Measurements from ENCODE around the gene PRPF40B. TPM values are rescaled to one million over a fixed set of nuclear protein-coding genes. Genes with fewer than 3 reads are reported as not detected.

Gene PRPF40B
- total RNA-seq, 1 experiment from 2014 or later = 27.5 TPM

DNA sequence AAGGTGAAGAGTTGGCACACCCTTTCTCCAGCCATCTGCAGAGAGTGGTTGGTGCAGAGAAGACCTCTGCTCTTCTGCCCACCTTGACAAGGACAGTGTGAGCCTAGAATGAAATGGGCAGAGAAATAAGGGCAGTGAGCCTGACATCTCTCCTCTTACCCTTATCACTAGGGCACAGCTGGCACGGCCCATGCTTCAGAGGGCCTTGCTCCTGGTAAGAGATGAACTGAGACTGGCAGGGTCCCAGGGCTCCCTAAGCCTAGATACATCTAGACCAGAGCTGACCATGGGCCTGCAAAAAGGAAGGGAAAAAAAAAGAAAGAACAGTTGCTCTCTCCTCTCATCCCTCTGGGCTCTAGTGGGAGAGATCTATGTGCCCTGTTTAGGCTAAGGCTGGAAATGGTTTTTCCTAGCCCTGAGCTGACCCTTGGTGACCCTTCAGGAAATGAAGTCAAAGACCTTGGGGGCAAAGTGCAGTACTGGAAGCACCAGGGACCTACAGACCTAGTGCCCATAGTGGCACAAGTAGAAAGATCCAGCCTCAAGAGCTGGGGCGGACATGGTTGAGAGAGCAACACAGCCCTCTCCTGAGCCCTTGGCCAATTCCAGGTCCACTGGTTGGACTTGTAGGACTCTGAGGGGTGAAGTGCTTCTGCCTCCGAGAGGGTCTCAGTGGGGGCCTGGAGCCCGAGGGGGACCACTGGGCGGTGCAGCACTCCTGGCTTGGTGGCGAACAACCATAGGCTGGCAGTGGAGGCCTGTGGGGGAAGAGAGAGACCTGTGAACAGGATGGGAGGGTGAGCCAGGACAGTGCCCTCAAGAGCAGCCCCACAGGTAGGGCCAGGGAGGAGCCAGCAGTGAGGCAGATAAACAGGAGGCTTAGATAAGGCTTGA, 22.0 kb downstream of the PRPF40B start:
- intact Hi-C loops (cut with micrococcal nuclease; ENCODE audit: unreplicated experiment) = loop anchor here (10.0 kb wide), 1 partner anchor 409 kb away; the partner anchor contains the start of gene ASIC1
- H3K4me2 ChIP-seq = no peak overlapping the region
- CTCF ChIA-PET = interaction anchor here (0.5 to 2.0 kb wide), 4 partner anchors 18 to 61 kb away, joined by 5 to 20 read pairs (median 5); partner anchors contain the start of gene FMNL3
- H3K9me2 ChIP-seq (ENCODE audit: insufficient read depth) = no peaks in the 10 kb centered on the region
- peaks cover 19% of the 10 kb centered on the region for H3K4me1 ChIP-seq (replicated peaks; ENCODE audit: insufficient read depth)
- no peak overlapping the region for H3K4me3 ChIP-seq
- H3K36me3 ChIP-seq (ENCODE audit: low read depth) = no peaks in the 10 kb centered on the region
- no peaks in the 10 kb centered on the region for H3K79me2 ChIP-seq (ENCODE audit: low read depth)
- POLR2A ChIA-PET (ENCODE audit: unreplicated experiment) = no interaction called here
- DNase-seq = no peak
- no peak overlapping the region for H2AFZ ChIP-seq
- no peak overlapping the region for H3K27ac ChIP-seq
- H4K20me1 ChIP-seq (ENCODE audit: insufficient read depth) = no peaks in the 10 kb centered on the region
- peaks cover 21% of the 10 kb centered on the region; the same call in 1 of the 2 replicates for H3F3A ChIP-seq (ENCODE audit: insufficient read depth, low read depth)
- no peaks in the 10 kb centered on the region for H3K27me3 ChIP-seq (ENCODE audit: insufficient read depth, low read depth)
- H3K9me3 ChIP-seq (ENCODE audit: insufficient read depth, low read depth) = no peaks in the 10 kb centered on the region
- TF ChIP-seq CTCF (conservative IDR thresholded peaks at IDR 0.05) (no peak), EZH2 (IDR thresholded peaks at IDR 0.05; ENCODE audit: low read depth) (no peak)
- no TSS peak for BruUV-seq (replicated peaks)

- Histone ChIP-seq H3K27ac (no peak overlapping the region), H3K27me3 (ENCODE audit: insufficient read depth, low read depth) (no peaks in the 10 kb centered on the region), H3K4me3 (no peak overlapping the region), H4K20me1 (ENCODE audit: insufficient read depth) (no peaks in the 10 kb centered on the region), H3K4me1 (replicated peaks; ENCODE audit: insufficient read depth) (peaks cover 18% of the 10 kb centered on the region), H2AFZ (no peak overlapping the region), H3K9me3 (ENCODE audit: insufficient read depth, low read depth) (no peaks in the 10 kb centered on the region), H3K79me2 (ENCODE audit: low read depth) (no peaks in the 10 kb centered on the region), H3F3A (ENCODE audit: insufficient read depth, low read depth) (peaks cover 21% of the 10 kb centered on the region; the same call in 1 of the 2 replicates), H3K36me3 (ENCODE audit: low read depth) (no peaks in the 10 kb centered on the region), H3K9me2 (ENCODE audit: insufficient read depth) (no peaks in the 10 kb centered on the region), H3K4me2 (no peak overlapping the region)
- DNase-seq = no peak
- no peak for TF ChIP-seq EZH2 (IDR thresholded peaks at IDR 0.05; ENCODE audit: low read depth)
- no peak for TF ChIP-seq CTCF (conservative IDR thresholded peaks at IDR 0.05)
- ChIA-PET POLR2A (ENCODE audit: unreplicated experiment) (no interaction called here), CTCF (no interaction called here)
- no TSS peak for BruUV-seq (replicated peaks)
- intact Hi-C loops (cut with micrococcal nuclease; ENCODE audit: unreplicated experiment) = loop anchor here (10.0 kb wide), 1 partner anchor 408 kb away; the partner anchor contains the start of gene ASIC1
Observed at GRCh38 chr12:49646331-49646830, 23.0 kb downstream of the PRPF40B start.

- Histone ChIP-seq H3F3A (ENCODE audit: insufficient read depth, low read depth) (peaks cover 14% of the 10 kb centered on the region; the same call in 1 of the 2 replicates), H3K4me3 (no peak overlapping the region), H3K9me3 (ENCODE audit: insufficient read depth, low read depth) (no peaks in the 10 kb centered on the region), H3K79me2 (ENCODE audit: low read depth) (no peaks in the 10 kb centered on the region), H3K4me1 (replicated peaks; ENCODE audit: insufficient read depth) (peaks cover 11% of the 10 kb centered on the region), H3K4me2 (no peak overlapping the region), H2AFZ (no peak overlapping the region), H3K27ac (no peak overlapping the region), H3K36me3 (ENCODE audit: low read depth) (no peaks in the 10 kb centered on the region), H3K9me2 (ENCODE audit: insufficient read depth) (no peaks in the 10 kb centered on the region), H3K27me3 (ENCODE audit: insufficient read depth, low read depth) (no peaks in the 10 kb centered on the region), H4K20me1 (ENCODE audit: insufficient read depth) (no peaks in the 10 kb centered on the region)
- intact Hi-C loops (cut with micrococcal nuclease; ENCODE audit: unreplicated experiment) = loop anchor here (10.0 kb wide), 1 partner anchor 408 kb away; the partner anchor contains the start of gene ASIC1
- CTCF ChIA-PET = no interaction called here
- TF ChIP-seq EZH2 (IDR thresholded peaks at IDR 0.05; ENCODE audit: low read depth) (no peak), CTCF (conservative IDR thresholded peaks at IDR 0.05) (no peak)
- POLR2A ChIA-PET (ENCODE audit: unreplicated experiment) = no interaction called here
- BruUV-seq (replicated peaks) = no TSS peak
- no peak for DNase-seq
Observed at GRCh38 chr12:49646871-49647654, 23.7 kb downstream of the PRPF40B start.
